GM04503 (cell line): ENCODE data around the gene WDFY4.

ENCODE experiments used
- DNase-seq: peaks from one replicate; pipeline ENCODE4 v3.0.0-alpha.2; 2012; ENCODE audit warnings: low read depth

The WDFY4 gene

DNA sequence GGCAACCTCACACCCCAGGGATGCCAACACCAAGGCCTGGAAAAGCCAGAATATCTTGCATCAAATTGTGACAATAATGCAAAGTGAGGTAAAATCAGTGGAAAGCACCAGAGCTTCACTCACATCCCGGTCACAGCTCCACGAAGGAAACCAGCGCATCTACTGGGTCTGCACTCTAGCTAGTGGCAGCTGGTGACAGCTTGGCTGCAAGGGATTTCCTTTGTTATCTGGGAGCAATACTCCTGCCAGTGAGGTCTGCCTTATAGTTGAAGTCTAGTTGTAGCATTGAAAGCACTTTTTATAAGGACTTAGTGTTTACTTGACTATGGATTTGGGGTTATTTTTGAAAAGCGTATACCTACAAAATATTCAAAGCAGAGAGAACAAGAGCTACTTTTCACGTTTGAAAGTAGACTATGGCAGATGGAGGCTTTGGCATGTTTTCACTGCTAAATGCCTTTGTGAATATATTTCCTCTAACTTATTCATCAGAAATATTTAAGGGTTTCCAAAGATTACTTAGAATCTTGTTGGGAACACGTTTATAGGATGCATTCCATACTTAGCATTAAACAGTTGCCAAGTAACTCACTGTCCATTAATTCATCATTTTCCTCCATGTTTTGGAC lies 26.1 kb downstream of the WDFY4 start:
- no peak for DNase-seq

DNA sequence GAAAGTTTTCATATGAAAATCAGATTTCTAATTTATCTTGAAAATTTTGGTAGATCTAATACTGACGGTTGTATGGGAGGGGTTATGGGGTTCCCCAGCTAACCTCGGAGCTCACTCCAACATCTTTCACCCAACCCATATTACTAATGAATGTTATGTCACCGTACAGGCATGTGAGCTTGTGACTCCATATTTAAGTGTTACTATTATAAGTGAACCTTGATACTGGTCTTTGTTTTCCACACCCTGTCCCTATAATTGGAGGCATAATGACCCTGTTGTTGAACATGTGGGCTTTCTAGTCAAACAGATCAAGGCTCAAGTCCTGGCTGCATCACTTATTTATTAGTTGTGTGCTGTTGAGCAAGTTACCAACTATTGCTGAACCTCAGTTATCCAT lies 27.2 kb downstream of the WDFY4 start:
- DNase-seq: no peak

DNA sequence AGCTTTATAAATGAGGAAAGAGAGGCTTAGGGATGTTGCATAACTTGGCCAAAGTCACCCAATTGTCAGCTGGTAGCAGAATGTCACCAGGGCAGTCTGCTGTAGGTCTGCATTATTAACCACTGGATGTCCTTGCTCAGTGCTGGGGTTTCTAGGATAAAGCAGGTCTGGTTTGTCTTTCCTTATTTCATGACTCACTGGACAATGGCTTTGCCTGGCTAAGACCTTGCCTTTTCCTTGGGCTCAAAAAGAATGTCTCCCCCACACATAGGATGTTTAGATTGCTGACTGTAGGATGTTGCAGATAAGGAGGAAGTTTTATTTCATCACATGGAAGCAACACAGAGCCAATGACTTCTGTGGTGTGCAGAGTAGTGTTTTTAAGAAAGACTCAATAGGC lies 29.4 kb downstream of the WDFY4 start:
- no peak for DNase-seq

DNA sequence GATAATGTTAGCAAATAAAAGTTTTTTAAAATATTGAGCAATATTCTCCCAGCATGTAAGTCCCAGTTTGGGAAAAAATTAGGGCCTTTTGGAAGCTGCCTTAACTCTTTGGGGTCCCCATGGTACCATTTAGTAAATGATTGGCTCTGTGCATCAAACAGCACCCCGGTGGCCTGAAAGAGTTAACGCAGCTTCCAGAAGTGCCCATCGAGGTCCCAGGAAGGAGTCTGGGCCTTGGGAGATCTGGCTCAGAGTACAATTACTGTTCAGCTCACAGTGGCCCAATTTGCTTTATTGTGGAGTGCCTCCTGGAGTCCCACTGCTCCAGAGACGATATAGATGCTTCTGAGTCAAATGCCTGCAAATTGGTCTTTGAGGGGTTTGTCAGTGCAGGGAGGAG lies 31.7 kb downstream of the WDFY4 start:
- DNase-seq: no peak

DNA sequence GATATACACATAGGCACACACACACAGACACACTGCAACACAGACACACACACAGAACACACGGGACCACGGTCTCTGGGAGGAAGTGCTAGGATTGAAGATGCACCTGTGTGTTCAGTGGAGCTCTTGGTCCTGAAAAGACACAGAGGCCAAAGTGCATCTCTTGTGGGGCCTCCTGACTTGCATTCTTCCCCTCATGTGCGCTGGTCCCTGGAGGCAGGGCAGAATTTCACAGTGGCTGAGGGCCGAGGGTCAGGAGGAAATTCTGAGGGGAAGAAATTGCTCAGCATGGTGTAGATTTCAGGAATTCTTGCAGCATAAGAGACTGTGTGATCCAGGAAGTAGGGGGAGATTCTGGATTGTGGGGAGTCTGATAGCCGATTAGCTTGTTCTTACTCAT lies 35.9 kb downstream of the WDFY4 start:
- no peak for DNase-seq

DNA sequence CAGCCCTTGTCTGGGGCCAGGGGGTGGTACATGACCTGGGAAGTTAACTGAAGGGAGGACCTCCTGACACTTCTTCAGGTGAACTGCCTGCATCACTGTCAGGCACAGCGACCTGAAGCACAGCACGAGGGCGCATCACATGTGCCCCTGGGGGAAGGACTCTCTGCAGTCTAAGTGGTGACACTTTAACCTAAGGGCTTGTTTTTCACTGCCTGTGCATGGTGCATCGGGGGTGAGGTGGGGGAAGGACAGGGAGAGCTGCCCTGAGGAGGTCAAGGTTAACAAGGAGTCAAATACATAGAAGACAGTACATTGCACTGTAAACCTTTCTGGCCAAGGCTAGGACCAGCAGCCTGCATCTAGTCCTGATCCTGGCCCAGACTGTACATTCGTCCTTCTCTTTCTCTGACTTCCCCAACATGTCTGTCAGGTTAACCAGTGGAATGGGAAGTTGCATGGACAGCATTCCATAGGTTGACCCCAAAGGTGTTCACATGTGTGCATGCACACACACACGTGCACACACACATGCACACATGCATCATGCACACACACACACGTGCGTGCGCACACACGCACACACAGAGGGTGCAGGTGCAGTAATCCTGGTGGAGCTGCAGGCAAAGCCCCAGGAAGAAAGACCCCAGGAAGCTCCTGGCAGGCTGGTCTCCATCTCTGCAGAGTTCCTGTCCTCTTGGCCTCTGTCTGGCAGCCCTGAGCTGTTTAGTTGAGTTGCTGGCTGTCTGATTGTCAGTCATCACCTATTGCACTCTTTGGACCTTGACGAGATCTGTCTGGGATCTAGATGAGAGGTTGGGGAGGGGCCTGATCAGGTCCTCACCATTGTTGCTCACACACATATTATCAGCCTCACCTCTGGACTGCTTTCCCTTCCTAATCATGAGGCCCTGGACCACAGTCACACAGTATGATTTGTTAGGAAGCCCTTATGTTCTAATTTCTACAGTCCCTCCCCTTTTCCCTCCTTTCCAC lies 37.8 kb downstream of the WDFY4 start:
- no peak for DNase-seq

DNA sequence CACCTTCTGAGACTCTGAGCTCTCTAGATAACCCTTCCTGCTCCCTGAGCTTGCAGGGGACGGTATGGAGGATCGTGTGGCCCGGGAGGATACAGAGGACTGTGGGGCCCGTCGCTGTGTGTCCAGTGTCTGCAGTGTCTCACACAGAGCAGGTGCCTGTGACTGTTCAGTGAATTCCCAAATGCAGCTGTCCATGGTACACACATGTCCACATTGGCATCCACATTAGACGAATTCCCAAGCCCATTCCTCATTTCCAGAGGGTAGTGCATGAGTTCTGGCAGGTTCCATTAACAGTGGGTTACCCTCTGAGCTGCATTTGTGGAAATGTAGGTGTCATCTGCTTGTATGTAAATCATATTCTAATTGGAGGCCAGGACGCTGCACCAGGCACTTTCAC lies 39.5 kb downstream of the WDFY4 start:
- DNase-seq: no peak

DNA sequence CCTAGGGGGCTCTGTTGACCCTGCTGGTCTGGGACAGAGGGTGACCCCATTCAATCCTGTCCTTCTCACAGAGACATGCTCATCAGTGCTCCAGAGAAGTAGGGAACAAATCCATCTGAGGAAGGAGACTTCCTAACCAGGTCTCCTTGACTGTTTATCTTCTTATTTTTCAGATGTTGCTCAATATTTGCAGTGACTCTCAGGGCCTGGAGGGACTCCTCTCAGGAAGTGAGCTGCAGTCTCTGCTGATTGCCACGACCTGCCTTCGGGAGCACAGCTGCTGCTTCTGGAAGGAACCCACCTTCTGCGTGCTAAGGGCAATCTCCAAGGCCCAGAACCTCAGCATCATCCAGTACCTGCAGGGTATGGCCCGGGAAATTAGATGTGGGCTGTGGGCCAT lies 41.0 kb downstream of the WDFY4 start:
- no peak for DNase-seq

DNA sequence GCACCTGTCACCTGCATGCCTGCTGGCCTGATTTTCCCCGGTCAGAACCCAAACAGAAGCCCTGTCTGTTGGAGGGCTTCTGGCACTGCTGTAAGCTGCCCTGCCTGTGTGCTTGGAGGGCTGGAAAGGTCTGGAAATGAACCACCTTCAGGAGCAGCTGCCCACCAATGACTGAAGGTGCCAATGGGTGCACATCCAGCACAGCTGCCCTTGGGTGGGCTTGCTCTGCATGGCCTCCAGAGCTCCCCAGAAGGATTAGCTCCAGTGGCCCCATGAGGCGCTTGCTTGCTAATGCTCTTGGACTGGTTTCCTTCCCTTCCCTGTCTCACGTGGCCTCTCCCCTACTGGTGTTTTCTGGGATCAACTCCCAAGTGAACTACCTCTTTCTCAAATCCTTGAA lies 43.2 kb downstream of the WDFY4 start:
- DNase-seq: no peak

DNA sequence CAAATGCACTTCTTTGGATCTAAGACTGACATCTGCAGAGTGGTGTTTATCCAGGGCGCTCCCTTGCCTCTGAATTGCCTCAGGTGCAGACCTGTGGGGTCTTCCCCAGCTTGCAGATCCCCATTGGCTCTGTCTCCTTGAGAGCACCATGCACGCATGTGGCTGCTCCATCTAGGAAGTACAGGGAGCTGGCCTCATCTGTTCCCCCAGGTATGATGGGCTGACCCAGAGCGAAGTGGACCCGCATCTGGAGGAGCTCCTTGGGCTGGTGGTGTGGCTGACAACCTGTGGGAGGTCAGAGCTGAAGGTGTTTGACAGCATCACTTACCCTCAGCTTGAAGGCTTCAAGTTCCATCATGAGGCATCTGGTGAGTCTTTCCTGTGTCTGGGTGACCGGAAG lies 44.5 kb downstream of the WDFY4 start:
- DNase-seq: no peak

DNA sequence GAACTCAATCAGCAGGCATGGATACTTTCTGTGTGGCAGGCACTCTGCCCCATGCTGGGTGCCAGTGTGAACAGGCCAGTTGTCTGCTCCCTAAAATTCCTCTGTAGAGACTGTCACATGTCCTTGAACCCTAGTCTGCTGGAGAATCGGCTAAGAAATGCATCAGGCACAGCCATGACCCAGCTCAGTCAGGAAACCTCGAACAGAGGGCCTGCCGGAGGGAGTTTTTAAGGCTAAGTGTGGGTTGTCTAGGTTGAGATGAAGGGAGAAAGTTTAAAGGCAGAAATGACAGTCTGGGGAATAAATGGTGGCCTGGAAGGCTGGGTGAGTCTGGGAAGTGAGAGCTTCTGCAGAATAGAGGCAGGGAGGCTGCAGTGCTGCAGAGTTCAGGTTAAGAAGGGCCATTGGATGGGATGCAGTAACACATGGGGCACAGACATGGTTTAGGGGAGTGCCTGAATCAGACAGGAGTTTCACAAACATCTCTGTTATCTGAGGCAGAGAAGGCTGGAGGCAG lies 45.3 kb downstream of the WDFY4 start:
- DNase-seq: no peak

DNA sequence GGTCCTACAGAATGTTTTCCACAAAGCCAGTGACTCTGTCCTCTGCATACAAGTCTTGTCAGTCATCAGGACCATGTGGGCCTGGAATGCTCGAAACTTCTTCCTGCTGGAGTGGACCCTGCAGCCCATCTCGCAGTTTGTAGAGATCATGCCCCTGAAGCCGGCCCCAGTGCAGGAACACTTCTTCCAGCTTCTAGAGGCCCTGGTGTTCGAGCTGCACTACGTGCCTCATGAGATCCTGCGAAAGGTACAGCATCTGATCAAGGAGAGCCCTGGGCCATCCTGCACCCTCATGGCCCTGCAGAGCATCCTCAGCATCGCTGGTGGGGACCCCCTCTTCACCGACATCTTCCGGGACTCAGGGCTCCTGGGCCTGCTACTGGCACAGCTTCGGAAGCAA lies 46.5 kb downstream of the WDFY4 start:
- no peak for DNase-seq

DNA sequence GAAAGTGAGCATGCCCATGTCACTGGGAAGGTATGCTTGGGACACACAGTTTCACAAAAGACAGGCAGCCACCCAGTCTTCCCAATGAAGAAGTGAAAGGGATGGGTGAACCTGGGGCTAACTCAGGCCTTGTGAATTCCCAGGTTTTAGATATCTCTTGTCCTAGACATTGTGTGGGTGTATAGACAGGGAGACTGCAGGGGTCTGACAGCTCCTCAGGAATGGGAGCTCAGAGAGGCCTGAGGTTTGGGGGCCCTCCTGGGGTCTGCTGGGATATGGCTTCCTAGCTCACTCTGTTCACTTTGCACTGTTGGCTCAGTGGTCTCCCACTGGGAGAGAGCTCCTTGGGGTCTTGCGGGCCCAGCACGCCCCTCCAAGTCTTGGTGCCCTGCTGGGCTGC lies 47.0 kb downstream of the WDFY4 start:
- DNase-seq: no peak

DNA sequence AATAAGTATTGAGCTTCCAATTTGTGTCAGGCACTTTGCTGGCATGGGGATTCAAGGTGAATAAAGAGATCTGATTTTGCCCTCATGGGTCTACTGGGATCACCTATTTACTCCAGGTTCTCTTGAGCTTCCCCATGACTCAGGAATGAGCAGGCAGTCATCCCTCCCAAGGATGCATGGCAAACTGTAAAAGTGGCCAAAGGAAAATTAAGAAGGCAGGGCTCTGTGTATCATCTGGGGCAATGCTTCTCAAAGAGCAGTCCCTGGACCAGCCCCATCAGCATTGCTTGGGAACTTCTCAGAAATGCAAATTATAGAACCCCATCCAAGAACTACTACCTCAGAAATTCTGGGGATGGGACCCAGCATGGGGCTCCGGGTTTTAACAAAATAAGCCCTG lies 48.7 kb downstream of the WDFY4 start:
- no peak for DNase-seq

DNA sequence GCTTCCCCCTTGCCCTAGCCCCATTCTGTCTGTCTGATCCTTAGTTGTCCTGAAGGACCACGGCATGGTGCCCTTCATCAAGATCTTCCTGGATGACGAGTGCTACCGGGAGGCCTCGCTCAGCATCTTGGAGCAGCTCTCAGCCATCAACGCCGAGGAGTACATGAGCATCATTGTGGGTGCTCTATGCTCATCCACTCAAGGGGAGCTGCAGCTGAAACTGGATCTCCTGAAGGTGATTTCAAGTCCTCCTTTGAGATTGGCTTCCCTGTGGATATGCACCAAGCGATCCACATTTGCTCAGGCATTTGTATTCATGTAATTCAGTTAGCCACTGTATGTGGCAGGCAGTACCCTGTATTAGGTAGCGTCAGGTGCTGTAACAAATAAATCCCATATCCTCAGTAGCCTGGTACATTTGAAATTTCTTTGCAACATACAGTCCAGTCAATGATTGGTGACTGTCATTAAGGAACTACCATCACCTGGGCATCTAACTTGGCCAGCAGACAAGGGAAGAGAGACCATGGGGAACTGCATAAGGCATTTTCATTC lies 51.2 kb downstream of the WDFY4 start:
- DNase-seq: no peak

DNA sequence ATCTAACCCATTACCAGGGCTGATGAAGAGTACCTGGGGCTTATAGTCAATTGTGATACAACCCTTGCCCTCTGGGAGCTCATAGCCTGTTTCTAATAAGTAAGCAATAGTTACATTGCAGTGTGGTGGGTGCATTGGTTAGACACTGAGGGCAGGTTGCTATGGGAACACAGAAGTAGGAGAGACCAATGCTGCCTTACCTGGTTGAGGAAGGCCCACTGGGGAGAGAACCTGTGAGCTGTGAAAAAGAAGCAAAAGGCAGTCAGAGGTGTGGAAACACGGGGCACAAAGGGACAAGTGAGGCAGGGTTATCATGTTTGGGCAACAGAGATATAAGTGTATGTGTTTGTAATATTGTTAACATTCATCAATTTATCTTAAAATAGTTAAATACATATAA lies 51.9 kb downstream of the WDFY4 start:
- DNase-seq: no peak

DNA sequence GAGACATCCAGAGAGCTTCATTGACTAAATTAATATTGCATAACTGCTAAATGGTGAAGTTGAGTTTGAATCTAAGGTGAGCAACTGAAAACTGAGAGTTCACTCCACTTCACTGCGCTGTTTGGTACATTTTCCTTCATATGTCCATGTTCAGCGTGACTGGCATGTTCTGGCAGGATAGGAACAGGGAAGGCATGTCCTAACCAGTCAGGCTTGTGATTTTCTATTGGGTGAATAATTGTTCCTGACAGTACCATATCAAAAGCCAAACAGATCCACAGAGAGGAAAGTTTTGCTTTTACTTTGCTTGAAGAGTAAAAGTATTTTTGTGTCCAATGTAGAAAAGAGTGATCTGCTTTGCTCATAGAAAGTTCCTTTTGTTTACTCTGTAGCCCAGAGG lies 53.2 kb downstream of the WDFY4 start:
- no peak for DNase-seq

DNA sequence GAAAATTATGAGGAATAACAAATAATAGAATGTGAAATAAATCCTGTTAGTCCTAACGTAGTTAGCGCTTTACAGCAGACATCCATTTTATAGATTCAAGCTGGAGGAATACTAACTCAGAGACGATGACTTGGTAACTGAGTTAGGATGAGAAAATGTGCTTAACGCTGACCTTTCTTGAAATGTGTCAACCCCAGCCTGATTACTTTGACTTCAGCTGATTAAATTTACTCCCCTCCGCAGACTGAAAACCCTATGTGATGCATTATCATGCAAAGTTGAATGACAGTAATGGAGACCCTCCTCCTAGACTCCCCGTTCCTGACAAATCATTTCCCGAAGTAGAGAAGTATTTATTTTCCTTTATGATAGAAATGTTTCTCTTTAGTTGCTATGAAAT lies 54.5 kb downstream of the WDFY4 start:
- DNase-seq: no peak

DNA sequence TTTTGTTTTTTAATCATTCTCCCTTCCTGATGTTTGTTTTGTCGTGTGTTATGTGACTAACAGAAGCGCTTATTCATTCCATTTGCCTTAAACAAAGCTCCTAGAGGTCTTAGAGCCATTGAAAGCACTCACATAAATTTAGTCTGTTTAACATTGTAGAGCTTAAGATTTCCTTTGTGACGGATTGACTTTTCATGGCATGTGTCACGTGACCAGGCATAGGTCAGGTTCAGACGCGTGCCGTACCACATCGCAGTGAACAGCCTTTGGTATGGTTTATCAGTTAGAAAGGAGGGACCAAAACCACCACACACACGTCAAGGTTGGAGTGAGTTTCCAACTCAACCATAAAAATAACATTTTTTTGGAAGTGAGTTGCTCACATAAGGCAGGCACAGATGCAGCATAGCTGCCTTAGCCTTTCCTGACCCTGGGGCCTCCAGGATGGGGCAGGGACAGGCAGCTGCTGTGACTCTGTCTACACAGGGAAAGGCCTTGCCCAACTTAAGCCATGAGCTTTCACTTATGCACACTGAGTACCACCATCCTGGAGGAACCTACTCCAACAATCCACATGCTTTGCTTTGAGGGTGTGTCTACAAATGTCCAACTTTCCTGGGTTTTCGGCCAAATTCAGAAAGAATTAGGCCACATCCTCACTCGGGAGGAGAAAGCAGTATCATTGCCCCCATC lies 55.5 kb downstream of the WDFY4 start:
- DNase-seq: no peak

DNA sequence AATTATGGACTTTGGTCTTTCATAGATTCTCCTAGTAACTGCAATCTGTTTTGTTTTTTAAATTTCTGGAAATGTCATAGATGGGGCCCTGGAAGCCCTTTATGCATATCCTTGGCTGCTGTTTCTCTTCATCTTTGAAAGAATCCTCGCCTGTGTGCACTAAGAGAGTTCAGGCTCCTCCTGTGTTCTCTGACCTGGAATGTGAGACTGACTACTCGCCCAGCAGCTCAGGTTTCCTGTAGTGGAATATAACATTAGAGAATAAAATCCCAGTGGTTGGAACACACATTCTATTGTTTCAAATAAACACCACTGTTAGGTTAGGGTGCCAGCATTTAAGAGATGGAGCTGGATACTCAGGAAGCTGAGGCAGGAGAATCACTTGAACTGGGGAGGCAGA lies 56.3 kb downstream of the WDFY4 start:
- no peak for DNase-seq

DNA sequence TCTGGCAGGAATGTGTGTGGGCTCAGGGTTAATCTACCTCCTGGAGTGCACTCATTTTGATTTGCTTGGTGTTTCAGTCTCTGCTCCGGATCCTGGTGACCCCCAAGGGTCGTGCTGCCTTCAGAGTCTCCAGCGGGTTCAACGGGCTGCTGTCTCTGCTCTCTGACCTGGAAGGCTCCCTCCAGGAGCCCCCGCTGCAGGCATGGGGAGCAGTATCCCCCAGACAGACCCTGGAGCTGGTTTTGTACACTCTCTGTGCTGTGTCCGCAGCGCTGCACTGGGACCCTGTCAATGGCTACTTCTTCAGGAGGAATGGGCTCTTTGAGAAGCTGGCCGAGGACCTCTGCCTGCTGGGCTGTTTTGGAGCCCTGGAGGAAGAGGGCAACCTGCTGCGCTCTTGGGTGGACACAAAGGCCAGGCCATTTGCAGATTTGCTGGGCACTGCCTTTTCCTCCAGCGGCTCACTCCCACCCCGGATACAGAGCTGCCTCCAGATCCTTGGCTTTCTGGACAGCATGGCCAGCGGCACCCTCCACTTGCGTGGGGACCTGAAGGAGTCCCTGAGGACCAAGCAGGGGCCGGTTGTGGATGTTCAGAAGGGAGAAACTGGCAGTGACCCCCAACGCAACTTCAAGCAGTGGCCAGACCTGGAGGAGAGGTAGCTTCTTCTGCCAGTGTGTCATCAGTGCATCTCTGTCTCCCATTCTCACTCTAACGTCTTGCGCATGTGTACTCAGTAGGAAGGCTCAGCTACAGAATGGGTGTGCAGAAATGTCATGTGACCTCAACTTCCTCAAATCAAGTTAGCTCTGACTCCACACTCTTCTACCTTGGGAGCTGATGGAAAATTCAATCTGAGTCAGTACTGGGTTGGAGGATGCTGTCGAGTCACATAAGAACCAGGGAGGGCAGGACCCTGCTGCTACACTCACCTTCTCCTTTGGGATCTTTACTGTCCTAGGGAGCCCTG lies 58.5 kb downstream of the WDFY4 start:
- no peak for DNase-seq
